ENCODE measurements around the gene LNX1.

LNX1 gene

GRCh38 chr4:53571936-53572599 lies 19.2 kb downstream of the LNX1 start:
- no peak for DNase-seq

GRCh38 chr4:53563824-53564223 lies 27.5 kb downstream of the LNX1 start:
- no peak for DNase-seq

- no peak for DNase-seq
Measured at GRCh38 chr4:53562409-53562808, 28.9 kb downstream of the LNX1 start.

GRCh38 chr4:53559021-53559620 lies 32.2 kb downstream of the LNX1 start:
- no peak for DNase-seq

GRCh38 chr4:53558065-53558801 lies 33.1 kb downstream of the LNX1 start:
- DNase-seq, result peak; percentile 45

GRCh38 chr4:53557669-53558064 lies 33.6 kb downstream of the LNX1 start:
- no peak for DNase-seq

GRCh38 chr4:53556651-53557050 lies 34.6 kb downstream of the LNX1 start:
- no peak for DNase-seq

GRCh38 chr4:53553486-53554210 lies 37.6 kb downstream of the LNX1 start:
- DNase-seq, result no peak

GRCh38 chr4:53552711-53553110 lies 38.6 kb downstream of the LNX1 start:
- no peak for DNase-seq

GRCh38 chr4:53551958-53552357 lies 39.3 kb downstream of the LNX1 start:
- DNase-seq, result no peak

- DNase-seq, result no peak
Measured at GRCh38 chr4:53551281-53551864, 39.9 kb downstream of the LNX1 start.

GRCh38 chr4:53548662-53549061 lies 42.6 kb downstream of the LNX1 start:
- no peak for DNase-seq

GRCh38 chr4:53547983-53548382 lies 43.3 kb downstream of the LNX1 start:
- no peak for DNase-seq

GRCh38 chr4:53545942-53546581 lies 45.2 kb downstream of the LNX1 start:
- DNase-seq, result no peak

- DNase-seq, result no peak
Measured at GRCh38 chr4:53545273-53545672, 46.0 kb downstream of the LNX1 start.

GRCh38 chr4:53543561-53543960 lies 47.7 kb downstream of the LNX1 start:
- DNase-seq, result no peak

- DNase-seq, result peak; percentile 11
Measured at GRCh38 chr4:53541577-53542206, 49.6 kb downstream of the LNX1 start.

- no peak for DNase-seq
Measured at GRCh38 chr4:53538756-53539155, 52.5 kb downstream of the LNX1 start.

GRCh38 chr4:53537606-53538005 lies 53.7 kb downstream of the LNX1 start:
- DNase-seq, result no peak

- no peak for DNase-seq
Measured at GRCh38 chr4:53536328-53536727, 55.0 kb downstream of the LNX1 start.

- no peak for DNase-seq
Measured at GRCh38 chr4:53535567-53535966, 55.7 kb downstream of the LNX1 start.

- no peak for DNase-seq
Measured at GRCh38 chr4:53534684-53535083, 56.6 kb downstream of the LNX1 start.
